SK-N-DZ (cell line): ENCODE results near the gene MDK.

Experiments
- DNase-seq: peaks from one replicate; pipeline ENCODE4 v3.0.0-alpha.2; 2015; ENCODE audit warnings: low spot score

The MDK gene

DNA sequence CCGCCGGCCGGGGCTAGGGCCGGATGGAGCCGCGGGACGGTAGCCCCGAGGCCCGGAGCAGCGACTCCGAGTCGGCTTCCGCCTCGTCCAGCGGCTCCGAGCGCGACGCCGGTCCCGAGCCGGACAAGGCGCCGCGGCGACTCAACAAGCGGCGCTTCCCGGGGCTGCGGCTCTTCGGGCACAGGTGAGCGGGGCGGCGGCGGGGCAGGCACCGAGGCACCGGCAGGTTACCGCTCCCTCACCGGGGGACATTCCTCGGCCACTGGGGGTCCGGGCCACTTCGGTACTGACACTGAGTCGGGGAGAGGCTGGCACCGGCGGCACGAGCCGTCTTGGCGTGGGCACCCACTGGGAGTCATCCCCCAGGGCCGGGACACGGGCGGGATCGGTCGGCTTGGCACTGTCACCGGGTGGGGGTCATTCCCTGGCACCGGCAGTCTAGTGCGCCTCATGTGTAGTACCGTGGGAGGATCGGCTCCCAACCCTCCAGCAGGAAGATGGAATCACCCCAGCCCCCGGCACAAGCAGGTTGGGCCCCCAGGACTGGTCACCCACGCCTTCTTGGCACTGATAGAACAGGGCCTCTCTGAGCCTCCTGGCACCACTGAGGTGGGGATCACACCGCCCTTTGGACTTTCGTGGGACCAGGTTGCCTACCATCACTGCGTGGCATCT lies 33.7 kb upstream of the MDK start:
- no peak for DNase-seq

DNA sequence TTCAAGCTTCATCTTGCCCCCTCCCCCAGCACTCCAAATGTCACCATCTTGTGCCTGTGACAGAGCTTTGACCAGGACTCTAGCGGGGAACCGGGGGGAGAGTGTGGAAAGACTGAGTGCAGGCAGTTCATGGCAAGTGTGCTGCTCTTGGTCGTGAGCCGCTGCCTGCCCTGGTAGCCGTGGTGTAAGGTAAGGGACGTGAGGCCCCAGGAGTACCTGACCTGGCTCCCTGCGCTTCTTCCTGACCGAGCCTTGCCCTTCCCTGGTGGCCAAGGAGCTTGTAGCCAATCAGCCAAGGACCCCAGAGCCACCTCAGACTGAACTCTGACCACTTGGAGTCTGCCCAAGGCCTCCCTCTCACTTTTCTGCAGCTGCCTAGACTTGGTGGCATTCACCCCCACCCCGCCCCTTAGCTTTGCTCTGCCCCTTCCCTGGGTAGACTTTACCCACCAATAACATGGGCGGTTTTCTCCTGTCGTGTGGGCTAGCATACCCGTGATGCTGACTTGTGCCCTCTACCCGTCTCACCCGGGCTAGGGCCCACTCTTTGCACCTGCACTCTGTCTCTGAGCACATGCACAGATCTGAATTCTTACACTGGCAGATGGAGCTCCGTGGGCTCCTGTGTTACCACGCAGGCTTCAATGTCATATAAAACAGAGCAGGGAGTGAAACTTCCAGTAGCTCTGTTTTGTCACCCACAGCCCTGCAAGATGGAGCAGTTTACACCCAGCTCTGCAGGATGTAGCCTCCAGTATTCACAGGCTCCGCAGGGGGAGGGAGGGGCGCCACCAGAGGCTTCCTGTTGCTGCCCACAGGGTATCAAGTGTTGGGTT lies 32.7 kb upstream of the MDK start:
- no peak for DNase-seq

DNA sequence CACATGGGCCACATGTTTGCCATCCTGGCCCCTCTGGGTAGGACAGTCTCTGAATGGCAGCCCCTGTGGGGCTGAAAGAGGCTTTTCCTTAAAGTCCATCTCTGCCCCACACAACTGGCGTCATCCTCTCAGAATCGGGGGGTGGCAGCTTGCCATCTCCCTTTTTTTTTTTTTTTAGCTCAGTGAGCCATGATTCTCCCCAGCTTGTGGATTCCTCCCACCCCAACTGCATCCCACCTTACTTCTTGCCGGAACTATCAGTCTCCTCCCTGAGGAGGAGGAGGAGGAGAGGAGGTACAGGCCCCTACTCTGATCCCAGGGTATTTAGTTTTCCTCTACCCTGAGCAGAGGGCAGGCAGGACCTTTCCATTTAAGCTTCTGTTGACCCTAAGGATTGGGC lies 30.8 kb upstream of the MDK start:
- no peak for DNase-seq

DNA sequence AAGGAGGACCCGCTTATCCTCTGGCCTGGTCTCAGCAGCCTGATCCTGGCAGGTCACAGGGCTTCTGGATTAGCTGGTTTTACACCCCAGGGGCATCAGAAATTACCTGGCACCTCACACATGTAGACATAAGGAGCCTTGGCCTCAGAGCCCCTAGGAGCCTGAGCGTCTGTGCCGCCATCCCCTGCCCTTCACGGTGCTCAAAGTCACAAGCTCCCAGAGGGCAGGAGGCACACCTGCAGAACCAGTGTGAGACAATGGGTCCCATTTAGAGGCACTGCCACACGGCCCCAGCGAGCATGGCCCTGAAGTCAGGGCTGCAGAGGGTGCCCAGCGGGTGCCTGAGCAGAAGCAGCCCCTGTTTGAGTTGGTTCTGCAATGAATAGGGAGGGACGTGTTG lies 30.3 kb upstream of the MDK start:
- DNase-seq: no peak

DNA sequence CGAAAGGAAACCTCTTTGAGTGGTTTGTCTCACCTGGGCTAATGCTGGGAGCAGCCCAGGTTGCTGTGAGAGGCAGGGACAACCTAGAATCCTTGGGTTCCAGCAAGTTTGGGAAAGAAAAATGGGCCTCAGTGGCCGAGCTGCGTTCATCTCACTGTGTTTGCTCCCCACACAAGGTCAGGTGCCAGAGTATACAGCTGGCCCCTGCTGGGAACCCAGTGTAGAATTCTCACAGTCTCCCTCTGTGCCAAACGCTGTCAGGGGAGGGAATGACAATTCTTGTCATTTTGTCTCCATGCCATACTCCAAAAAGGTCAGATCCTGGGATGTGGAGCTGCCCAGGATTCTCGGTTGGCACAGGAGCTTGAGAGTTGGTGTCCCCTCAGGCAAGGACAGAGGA lies 29.9 kb upstream of the MDK start:
- DNase-seq: no peak

DNA sequence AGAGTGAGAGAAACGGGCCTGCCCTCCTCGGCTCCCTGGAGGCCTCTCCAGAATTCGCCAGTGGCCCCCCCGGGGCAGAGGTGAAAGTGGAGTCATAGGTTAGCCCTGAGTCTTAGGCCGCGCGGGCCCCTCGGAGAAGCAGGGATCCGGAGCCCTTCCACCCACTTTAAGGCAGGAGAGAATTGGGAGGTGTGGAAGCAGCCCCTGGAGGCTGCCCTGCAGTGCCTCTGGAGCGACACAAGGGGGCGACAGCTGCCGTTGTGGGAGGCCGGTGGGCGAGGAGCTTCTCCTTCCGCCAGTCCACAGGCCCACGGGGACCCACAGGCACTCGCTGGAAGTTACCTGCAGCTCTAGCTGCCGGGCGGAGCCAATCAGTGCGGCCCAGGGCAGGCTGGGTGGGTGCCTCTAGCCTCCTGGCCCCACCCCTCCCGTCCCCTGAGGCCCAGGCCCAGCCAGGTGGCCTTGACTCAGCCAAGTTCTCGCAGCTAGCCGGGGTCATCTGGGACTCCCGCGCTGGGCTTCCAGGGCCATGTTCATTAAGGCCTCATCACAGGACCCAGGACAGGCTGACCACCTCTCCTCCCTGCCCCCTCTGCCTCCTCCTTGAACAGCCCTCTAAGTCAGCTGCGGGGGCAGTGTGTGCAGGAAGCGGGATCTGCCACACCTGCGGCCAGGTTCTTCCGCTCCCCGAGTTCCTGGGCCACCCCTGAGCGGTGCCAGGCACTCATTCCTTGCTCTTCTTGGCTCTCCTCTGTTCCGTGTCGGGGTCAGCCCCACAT lies 29.2 kb upstream of the MDK start:
- peak; percentile 63 for DNase-seq

DNA sequence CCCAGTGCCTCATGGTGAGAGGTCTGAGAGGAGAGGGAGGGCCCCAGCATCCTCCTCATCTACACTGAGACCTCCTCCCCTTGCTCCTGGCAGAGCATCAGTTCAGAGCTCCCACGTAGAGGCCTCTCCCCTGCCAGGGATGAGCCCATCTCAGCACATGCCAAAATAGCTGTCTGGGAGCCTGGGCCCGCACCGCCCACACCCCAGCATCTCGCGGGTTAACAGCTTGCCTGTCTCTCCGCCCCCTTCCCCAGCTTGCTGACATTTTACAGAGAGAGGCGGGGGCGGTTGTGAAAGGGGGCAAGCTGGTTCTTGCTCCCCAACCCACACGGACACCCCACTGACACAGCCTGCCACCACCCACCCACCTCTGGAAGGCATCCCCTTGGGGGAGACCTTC lies 27.8 kb upstream of the MDK start:
- DNase-seq: no peak

DNA sequence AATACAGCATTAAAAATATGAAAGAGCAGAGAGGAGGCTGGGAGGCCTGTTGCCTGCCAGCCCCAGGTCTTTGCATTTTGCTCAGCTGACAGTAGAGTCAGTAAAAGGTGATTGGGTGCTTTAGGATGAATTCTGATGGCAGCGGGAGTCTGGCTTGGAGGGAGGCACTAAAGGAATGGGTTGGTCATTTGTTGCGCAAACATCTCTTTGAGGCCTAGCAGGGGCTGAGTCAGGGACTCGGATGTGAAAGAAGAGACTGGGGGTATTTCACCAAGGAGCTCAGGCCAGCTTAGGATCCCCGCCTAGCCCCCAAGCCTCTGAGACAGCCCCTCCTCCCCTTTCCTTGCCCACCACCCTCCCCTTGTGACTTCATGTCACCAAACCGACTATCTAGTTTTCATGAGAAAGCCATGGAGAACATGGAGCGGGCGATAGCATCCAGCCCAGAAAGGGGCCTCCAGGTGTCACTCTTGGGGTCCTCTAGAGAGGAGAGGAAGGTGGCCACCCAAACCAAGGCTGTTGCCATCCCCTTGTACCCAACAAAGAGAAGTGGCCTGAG lies 24.5 kb upstream of the MDK start:
- no peak for DNase-seq

GRCh38 chr11:46357483-46357936 lies 24.0 kb upstream of the MDK start:
- no peak for DNase-seq

GRCh38 chr11:46359953-46360352 lies 21.5 kb upstream of the MDK start:
- DNase-seq: no peak

DNA sequence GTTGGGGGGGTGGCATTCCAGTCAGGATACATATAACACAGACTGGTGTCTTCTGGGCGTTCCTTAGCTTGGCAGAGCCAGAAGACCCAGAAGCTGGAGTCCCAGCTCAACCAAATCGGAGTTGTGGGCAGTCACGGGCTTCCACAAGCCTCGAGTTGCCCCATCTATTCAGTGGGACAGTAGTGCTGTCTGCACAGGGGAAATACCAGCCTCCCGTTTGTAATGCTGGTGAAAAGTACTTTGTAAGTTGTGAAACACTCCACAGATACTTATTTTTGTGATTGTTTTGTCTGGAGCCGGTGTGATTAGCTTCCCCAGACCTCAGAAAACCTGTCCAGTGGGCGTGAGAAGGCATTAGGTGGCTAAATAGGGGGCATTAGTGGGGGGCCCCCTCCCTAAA lies 20.6 kb upstream of the MDK start:
- DNase-seq: no peak

DNA sequence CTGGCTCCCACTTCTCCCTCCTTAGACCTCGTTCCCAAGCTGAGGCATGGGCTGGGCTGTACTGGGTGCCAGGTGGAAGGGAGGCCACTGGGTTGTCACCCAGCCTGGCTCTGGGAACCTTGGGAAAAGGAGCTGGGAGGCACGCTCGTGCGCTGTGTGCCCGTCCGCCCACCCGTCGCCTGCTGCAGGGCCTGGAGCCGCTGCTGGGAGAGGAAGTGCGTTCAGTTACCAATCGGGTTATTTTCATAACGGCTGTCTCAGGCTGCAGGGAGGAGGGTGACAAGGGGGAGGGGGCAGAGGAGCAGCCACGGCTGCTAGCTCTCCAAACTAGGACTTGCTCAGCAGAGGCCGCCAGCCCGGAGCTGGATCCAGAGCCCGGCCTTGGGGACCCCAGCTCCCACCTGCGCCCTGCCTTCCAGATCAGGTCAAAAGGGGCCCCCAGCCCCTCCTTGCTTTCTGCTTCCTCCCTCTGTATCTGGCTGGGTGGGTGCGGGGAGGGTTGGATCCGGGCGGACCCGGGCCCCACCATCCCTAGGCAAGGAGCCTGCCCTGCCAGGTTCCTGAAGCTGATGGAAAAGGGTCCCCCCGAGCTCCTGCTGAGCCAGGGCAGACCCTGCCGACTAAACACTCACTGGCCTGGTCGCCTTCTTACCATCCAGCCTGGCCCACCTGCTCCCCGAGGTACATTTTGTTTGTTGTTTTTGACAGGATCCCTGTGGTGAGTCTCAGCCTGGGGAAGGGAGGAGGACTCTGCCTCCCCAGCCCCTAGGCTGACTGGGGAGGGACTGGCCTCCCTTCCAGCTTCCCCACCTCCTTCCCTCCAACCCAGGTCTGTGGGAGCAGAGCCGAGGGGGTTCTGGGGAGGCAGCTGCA lies 19.9 kb upstream of the MDK start:
- peak; percentile 51 for DNase-seq

DNA sequence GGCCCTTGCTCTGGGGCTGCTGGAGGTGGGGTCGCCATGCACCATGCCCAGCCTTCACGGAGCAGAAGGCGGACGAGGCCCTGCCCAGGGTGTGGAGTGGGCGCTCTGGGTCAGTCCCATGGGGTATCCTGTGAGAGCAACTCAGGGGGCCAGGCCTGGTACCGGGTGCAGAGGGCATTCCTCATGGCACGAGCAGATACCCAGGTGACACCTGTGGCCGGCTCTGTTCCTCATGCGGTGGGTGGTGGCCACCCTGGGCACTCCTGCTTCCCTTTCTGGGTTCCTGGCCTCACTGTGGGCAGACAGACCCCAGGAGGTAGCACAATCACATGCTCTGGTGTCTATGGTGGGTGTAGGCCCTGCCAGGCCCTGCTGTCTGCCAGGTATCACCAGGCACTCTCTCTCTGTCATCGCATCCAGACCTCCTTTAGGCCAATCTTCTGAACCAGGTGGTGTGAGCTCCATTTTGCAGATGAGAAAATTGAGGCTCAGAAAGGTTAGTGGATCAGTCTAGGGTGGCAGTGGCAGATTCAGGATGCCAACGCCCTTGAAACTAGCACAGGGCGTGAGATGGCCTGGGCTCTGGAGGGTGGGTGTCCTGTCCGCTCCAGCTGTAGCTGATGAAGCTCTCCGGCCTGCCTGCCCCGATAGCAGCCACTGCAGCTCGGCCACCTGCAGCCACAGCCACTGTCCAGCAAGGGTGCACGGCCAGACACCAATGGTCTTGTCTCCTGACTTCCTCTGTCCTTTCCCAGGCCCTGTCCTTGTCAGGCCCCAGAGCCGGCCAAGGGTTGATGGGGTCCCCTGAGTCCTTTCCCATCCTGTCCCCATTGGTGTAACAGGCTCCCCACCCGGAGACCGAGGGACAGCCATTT lies 19.1 kb upstream of the MDK start:
- DNase-seq: no peak

GRCh38 chr11:46363031-46363407 lies 18.4 kb upstream of the MDK start:
- DNase-seq: no peak

DNA sequence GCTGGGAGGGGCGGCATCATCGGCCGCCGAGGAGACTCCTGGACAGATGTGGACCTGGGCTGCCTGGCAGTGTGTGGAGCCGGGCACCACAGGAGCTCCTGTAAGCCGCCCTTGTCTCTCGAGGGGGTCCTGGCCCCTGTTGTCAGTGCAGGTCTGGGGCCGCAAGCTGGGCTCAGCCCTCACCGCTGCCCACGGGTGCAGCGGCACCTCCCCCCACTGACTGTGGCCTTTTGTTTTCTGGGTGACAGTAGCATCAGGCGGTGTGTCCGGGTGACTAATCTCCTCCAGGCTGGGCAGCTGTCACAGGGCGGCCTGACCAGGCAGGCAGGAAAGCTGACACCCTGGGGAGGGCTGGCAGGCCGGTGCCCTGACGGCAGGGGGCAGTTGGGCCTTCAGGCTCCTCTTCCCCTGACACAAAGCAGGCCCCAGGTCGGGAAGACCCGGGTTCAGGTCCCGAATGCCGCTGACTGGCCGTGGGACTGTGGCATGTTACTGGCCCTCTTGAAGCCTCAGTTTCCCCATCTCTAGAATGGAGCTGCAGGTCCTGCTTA lies 17.9 kb upstream of the MDK start:
- DNase-seq: no peak

- DNase-seq: no peak
Measured at GRCh38 chr11:46364056-46364455, 17.4 kb upstream of the MDK start.

DNA sequence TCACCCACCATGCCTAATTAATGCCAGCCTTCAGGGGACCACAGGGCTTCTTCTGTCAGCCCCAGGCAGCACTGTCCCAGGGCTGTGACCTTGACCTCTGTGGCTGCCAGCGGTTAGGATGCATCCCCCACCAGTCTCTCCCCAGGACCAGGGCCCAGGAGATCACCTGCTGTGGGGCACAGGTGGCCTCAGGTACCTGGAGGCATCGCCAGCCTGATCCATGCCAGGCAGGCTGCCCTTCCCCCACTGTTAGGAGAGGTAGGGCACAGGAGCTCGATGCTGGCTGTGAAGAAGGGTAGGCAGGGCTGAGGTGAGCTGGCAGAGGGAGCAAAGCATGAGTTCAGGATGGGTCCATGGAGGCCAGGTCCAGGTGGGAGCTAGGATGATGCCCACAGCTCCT lies 16.7 kb upstream of the MDK start:
- DNase-seq: no peak

DNA sequence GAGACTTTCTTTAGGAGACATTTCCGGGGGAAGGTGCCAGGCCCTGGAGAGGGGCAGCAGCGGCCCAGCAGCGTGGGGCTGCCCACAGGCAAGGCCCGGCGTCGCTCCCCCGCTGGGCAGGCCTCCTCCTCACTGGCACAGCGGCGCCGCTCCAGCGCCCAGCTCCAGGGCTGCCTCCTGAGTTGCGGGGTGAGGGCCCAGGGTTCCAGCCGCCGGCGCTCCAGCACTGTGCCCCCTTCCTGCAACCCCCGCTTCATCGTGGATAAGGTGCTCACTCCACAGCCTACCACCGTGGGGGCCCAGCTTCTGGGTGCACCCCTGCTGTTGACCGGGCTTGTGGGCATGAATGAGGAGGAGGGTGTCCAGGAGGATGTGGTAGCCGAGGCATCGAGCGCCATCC lies 15.2 kb upstream of the MDK start:
- DNase-seq: no peak

DNA sequence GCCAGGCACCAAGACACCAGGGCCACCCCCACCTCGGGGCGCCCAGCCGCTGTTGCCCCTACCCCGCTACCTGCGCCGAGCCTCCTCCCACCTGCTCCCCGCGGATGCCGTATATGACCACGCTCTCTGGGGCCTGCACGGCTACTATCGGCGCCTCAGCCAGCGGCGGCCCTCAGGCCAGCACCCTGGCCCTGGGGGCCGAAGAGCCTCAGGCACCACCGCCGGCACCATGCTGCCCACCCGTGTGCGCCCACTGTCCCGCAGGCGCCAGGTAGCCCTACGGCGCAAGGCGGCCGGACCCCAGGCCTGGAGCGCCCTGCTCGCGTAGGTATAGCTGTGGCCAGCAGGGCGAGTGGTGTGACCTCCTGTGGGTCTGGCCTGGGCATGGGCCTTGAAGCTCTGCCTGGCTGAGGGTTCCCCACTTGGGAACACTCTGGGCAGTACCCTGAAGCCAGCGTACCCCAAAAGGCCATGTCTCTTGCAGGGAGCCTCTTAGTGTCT lies 14.8 kb upstream of the MDK start:
- DNase-seq: no peak
